Keratinocyte (primary cell): Measurements from ENCODE around the gene TDRD1. TPM values are rescaled to one million over a fixed set of nuclear protein-coding genes. Genes with fewer than 3 reads are reported as not detected.

Source experiments
- DNase-seq: peaks from one replicate; pipeline ENCODE4 v3.0.0-alpha.2; 2011; ENCODE audit warnings: low read depth, missing footprints, low spot score
- FAIRE-seq: peaks from 2 replicates; lab custom pipeline; 2011; peaks lifted over from hg19 to GRCh38; lab: Jason Lieb, UNC
- H2AFZ ChIP-seq: 2 replicates; pipeline ENCODE4 v1.6.0; 2012; ENCODE audit warnings: low read length, control low read depth, inconsistent platforms; ENCODE audit not compliant: control insufficient read depth
- H3K27ac ChIP-seq: 2 replicates; pipeline ENCODE4 v1.5.1; 2011; ENCODE audit warnings: low read length; ENCODE audit not compliant: control insufficient read depth, insufficient read depth
- H3K27me3 ChIP-seq: 3 replicates; pipeline ENCODE4 v1.6.0; 2011; ENCODE audit warnings: low read length; ENCODE audit not compliant: control insufficient read depth, insufficient read depth; ENCODE audit errors: extremely low read depth
- H3K36me3 ChIP-seq, 2 experiments: 2 replicates in 1 of 2; 3 replicates in 1 of 2; pipeline ENCODE4 v1.5.1; 2011; ENCODE audit warnings: low read length in 2 of 2, mild to moderate bottlenecking in 1 of 2; ENCODE audit not compliant: control insufficient read depth in 2 of 2, insufficient read depth in 2 of 2; ENCODE audit errors: extremely low read depth in 1 of 2
- H3K4me1 ChIP-seq: 3 replicates; pipeline ENCODE4 v1.5.1; 2011; ENCODE audit warnings: low read length; ENCODE audit not compliant: control insufficient read depth, insufficient read depth; ENCODE audit errors: extremely low read depth
- H3K4me2 ChIP-seq: 3 replicates; pipeline ENCODE4 v1.6.0; 2011; ENCODE audit warnings: low read depth, low read length; ENCODE audit not compliant: control insufficient read depth, insufficient read depth; ENCODE audit errors: extremely low read depth
- H3K4me3 ChIP-seq, 3 experiments: fragments of 200-600 bp in 1 of 3; sonication (generic) in 1 of 3; 2 replicates in 2 of 3; 3 replicates in 1 of 3; pipeline ENCODE4 v1.5.1; 2011 to 2016; ENCODE audit warnings: low read length in 3 of 3, mild to moderate bottlenecking in 3 of 3, control low read depth in 2 of 3, inconsistent platforms in 1 of 3, low read depth in 1 of 3, mixed read lengths in 1 of 3, mixed run types in 1 of 3, moderate library complexity in 1 of 3; ENCODE audit not compliant: control insufficient read depth in 2 of 3, insufficient read depth in 2 of 3; ENCODE audit errors: extremely low read depth in 1 of 3
- H3K79me2 ChIP-seq: 2 replicates; pipeline ENCODE4 v1.6.0; 2012; ENCODE audit warnings: low read length; ENCODE audit not compliant: control insufficient read depth, insufficient read depth
- H3K9ac ChIP-seq: 3 replicates; pipeline ENCODE4 v1.6.0; 2011; ENCODE audit warnings: low read length; ENCODE audit not compliant: control insufficient read depth, insufficient read depth; ENCODE audit errors: extremely low read depth
- H3K9me1 ChIP-seq: 3 replicates; pipeline ENCODE4 v1.6.0; 2011; ENCODE audit warnings: low read length; ENCODE audit not compliant: control insufficient read depth, insufficient read depth; ENCODE audit errors: extremely low read depth
- H3K9me3 ChIP-seq: 2 replicates; pipeline ENCODE4 v1.5.1; 2012; ENCODE audit warnings: low read depth, low read length; ENCODE audit not compliant: control insufficient read depth
- H4K20me1 ChIP-seq: 3 replicates; pipeline ENCODE4 v1.6.0; 2011; ENCODE audit warnings: low read length; ENCODE audit not compliant: control insufficient read depth, insufficient read depth; ENCODE audit errors: extremely low read depth
- CTCF ChIP-seq, 3 experiments: IDR thresholded peaks in 1 of 3; conservative IDR thresholded peaks in 1 of 3; optimal IDR thresholded peaks in 1 of 3; 2 replicates in 2 of 3; 3 replicates in 1 of 3; pipeline versions ENCODE3 to v1.5.1; 2011; ENCODE audit warnings: low read length in 3 of 3, mild to moderate bottlenecking in 3 of 3, moderate library complexity in 2 of 3, control low read depth in 1 of 3, inconsistent platforms in 1 of 3; ENCODE audit not compliant: insufficient read depth in 2 of 3; ENCODE audit errors: extremely low read depth in 1 of 3
- EZH2 ChIP-seq: IDR thresholded peaks from one replicate; pipeline ENCODE4 v1.6.1; 2012; ENCODE audit warnings: inconsistent platforms, mild to moderate bottlenecking, low read length, moderate library complexity
- dilution Hi-C: fragments of 300-500 bp; cut with MboI; formaldehyde crosslinking; loops from one replicate; pipeline ENCODE4 v1.7.0; 2020; ENCODE audit warnings: low sequenced_read_pairs; ENCODE audit not compliant: extremely low pct_ligation_motif_present
- polyA plus RNA-seq, 5 experiments: library from polyadenylated mRNA; depleted of rRNA in 3 of 5; stranded (reverse) in 3 of 5; stranded (forward) in 1 of 5; unstranded in 1 of 5; fragments of >200 nt; gene quantifications; 1 replicate in 1 of 5; 2 replicates in 3 of 5; 3 replicates in 1 of 5; pipeline versions ENCODE4 v1.2.1 to v1.2.3, GENCODE V29; 2011 to 2012; ENCODE audit warnings: missing spikeins in 2 of 5, low read depth in 1 of 5, low replicate concordance in 1 of 5

TDRD1 gene
- polyA plus RNA-seq, 1 donor (not counting 4 experiments of a cell fraction or from before 2014, with no cell fraction given): 0.56 TPM

GRCh38 chr10:114239117-114239993, 60.2 kb downstream of the TDRD1 start, which contains the start of gene VWA2:
Gene VWA2 (plus strand): TSS chr10:114239254. CDS start chr10:114248714, 9,460 bp downstream.
- H3K27me3 ChIP-seq: peaks cover 7% of the 10 kb centered on the region
- TF ChIP-seq EZH2: no peak
- peak in 2 of 3 experiments; percentile 26 to 54 for TF ChIP-seq CTCF (optimal IDR thresholded peaks at IDR 0.05 in 1 of 3, IDR thresholded peaks at IDR 0.05 in 1 of 3, conservative IDR thresholded peaks at IDR 0.05 in 1 of 3; ENCODE audit: extremely low read depth in 1 of 3, insufficient read depth in 2 of 3, low read length in 3 of 3)
- peak within 1 kb of the TSS; percentile 43 to 68 (median 65) for H3K4me3 ChIP-seq
- H4K20me1 ChIP-seq: no peaks in the 10 kb centered on the region
- peak within 1 kb of the TSS; percentile 16 for H3K9ac ChIP-seq
- no peaks in the 10 kb centered on the region for H3K36me3 ChIP-seq
- H3K4me1 ChIP-seq: peaks cover 16% of the 10 kb centered on the region
- no peaks in the 10 kb centered on the region for H3K79me2 ChIP-seq
- no peaks in the 10 kb centered on the region for H3K9me1 ChIP-seq
- no peaks in the 10 kb centered on the region for H3K9me3 ChIP-seq
- DNase-seq: no peak
- dilution Hi-C loops: no loop called here
- peak within 1 kb of the TSS; percentile 89 for H3K4me2 ChIP-seq
- no peak within 1 kb of the TSS for H3K27ac ChIP-seq
- FAIRE-seq: no peak
- H2AFZ ChIP-seq: peak within 1 kb of the TSS; percentile 74

- no peaks in the 10 kb centered on the region for H4K20me1 ChIP-seq
- peaks cover 22% of the 10 kb centered on the region for H3K4me1 ChIP-seq
- FAIRE-seq: no peak
- DNase-seq: no peak
- H3K27ac ChIP-seq: no peak overlapping the region
- peaks cover 7% of the 10 kb centered on the region for H3K27me3 ChIP-seq
- H3K79me2 ChIP-seq: no peaks in the 10 kb centered on the region
- no peaks in the 10 kb centered on the region for H3K9me1 ChIP-seq
- H3K4me3 ChIP-seq: peak overlapping the region in 2 of 3 experiments; percentile 43 to 68
- no peaks in the 10 kb centered on the region for H3K36me3 ChIP-seq
- H3K9ac ChIP-seq: no peak overlapping the region
- TF ChIP-seq CTCF (optimal IDR thresholded peaks at IDR 0.05 in 1 of 3, IDR thresholded peaks at IDR 0.05 in 1 of 3, conservative IDR thresholded peaks at IDR 0.05 in 1 of 3; ENCODE audit: extremely low read depth in 1 of 3, insufficient read depth in 2 of 3, low read length in 3 of 3) (no peak), EZH2 (no peak)
- no peak overlapping the region for H2AFZ ChIP-seq
- H3K9me3 ChIP-seq: no peaks in the 10 kb centered on the region
- dilution Hi-C loops: no loop called here
- H3K4me2 ChIP-seq: peak overlapping the region; percentile 89
These were observed 60.8 kb downstream of the TDRD1 start for GRCh38 chr10:114239994-114240345.
